DND-41 (cell line): ENCODE data around the gene GRM3.

Source experiments
- ATAC-seq: fragments of 200-7000 bp; cut with Tn5 transposase; 3 replicates; pipeline ENCODE4 v1.9.1; 2021; ENCODE audit warnings: low read depth; ENCODE audit not compliant: insufficient read depth
- DNase-seq: peaks from one replicate; pipeline ENCODE4 v3.0.0-alpha.2; 2020
- H2AFZ ChIP-seq: 2 replicates; pipeline ENCODE4 v1.6.0; 2012; ENCODE audit warnings: low read depth, low read length
- H3K27ac ChIP-seq: 2 replicates; pipeline ENCODE4 v1.5.1; 2012; ENCODE audit warnings: low read length, inconsistent platforms
- H3K27me3 ChIP-seq: fragments of 200-600 bp; sonication (generic); 2 replicates; pipeline ENCODE4 v1.6.0; 2012; ENCODE audit warnings: low read length, mild to moderate bottlenecking, inconsistent platforms; ENCODE audit not compliant: insufficient read depth, poor library complexity
- H3K36me3 ChIP-seq: 2 replicates; pipeline ENCODE4 v1.5.1; 2012; ENCODE audit warnings: low read length, inconsistent platforms; ENCODE audit not compliant: insufficient read depth
- H3K4me1 ChIP-seq: 2 replicates; pipeline ENCODE4 v1.5.1; 2012; ENCODE audit warnings: mild to moderate bottlenecking, low read length; ENCODE audit not compliant: insufficient read depth
- H3K4me2 ChIP-seq: 2 replicates; pipeline ENCODE4 v1.6.0; 2012; ENCODE audit warnings: mild to moderate bottlenecking, moderate library complexity, low read length, inconsistent platforms; ENCODE audit not compliant: insufficient read depth
- H3K4me3 ChIP-seq, 2 experiments: fragments of 200-600 bp in 1 of 2; shearing (Covaris generic) in 1 of 2; 2 replicates each; pipeline ENCODE4 v1.5.1; 2012 to 2016; ENCODE audit warnings: inconsistent platforms in 2 of 2, low read length in 2 of 2, mild to moderate bottlenecking in 2 of 2, low read depth in 1 of 2, moderate library complexity in 1 of 2
- H3K79me2 ChIP-seq: 2 replicates; pipeline ENCODE4 v1.6.0; 2012; ENCODE audit warnings: low read length, inconsistent platforms; ENCODE audit not compliant: insufficient read depth
- H3K9ac ChIP-seq: 2 replicates; pipeline ENCODE4 v1.6.0; 2012; ENCODE audit warnings: low read depth, mild to moderate bottlenecking, inconsistent platforms, low read length, moderate library complexity
- H3K9me3 ChIP-seq: 2 replicates; pipeline ENCODE4 v1.5.1; 2012; ENCODE audit warnings: low read length, moderate library complexity, mild to moderate bottlenecking, inconsistent platforms; ENCODE audit not compliant: insufficient read depth, severe bottlenecking
- H4K20me1 ChIP-seq: 2 replicates; pipeline ENCODE4 v1.6.0; 2012; ENCODE audit warnings: low read length; ENCODE audit not compliant: insufficient read depth
- CTCF ChIP-seq: IDR thresholded peaks from 2 replicates; pipeline ENCODE4 v1.5.1; 2012; ENCODE audit warnings: borderline replicate concordance, low read length, moderate library complexity, mild to moderate bottlenecking; ENCODE audit not compliant: poor library complexity, severe bottlenecking; ENCODE audit errors: extremely low read depth
- EZH2 ChIP-seq: IDR thresholded peaks from 3 replicates; pipeline ENCODE4 v1.6.1; 2012; ENCODE audit warnings: borderline replicate concordance, low read depth, mild to moderate bottlenecking, moderate library complexity, low read length, inconsistent platforms; ENCODE audit not compliant: severe bottlenecking

GRM3 gene

GRCh38 chr7:86706406-86706805 is 62.7 kb downstream of the GRM3 start:
- Histone ChIP-seq H3K36me3 (no peaks in the 10 kb centered on the region), H2AFZ (no peak overlapping the region), H3K9me3 (no peaks in the 10 kb centered on the region), H3K4me1 (no peaks in the 10 kb centered on the region), H3K9ac (no peak overlapping the region), H3K27ac (no peak overlapping the region), H3K4me2 (no peak overlapping the region), H3K4me3 (no peak overlapping the region), H4K20me1 (no peaks in the 10 kb centered on the region), H3K79me2 (no peaks in the 10 kb centered on the region), H3K27me3 (no peaks in the 10 kb centered on the region)
- no peak for TF ChIP-seq EZH2
- TF ChIP-seq CTCF: no peak
- DNase-seq (no peak), ATAC-seq (no peak)

- H3K79me2 ChIP-seq: no peaks in the 10 kb centered on the region
Measured at GRCh38 chr7:86708031-86708680, 64.4 kb downstream of the GRM3 start.

GRCh38 chr7:86720306-86720705 is 76.6 kb downstream of the GRM3 start:
- Histone ChIP-seq H2AFZ (no peak overlapping the region), H3K4me1 (no peaks in the 10 kb centered on the region), H3K79me2 (no peaks in the 10 kb centered on the region), H3K9me3 (no peaks in the 10 kb centered on the region), H3K4me2 (no peak overlapping the region), H3K27me3 (no peaks in the 10 kb centered on the region), H3K4me3 (no peak overlapping the region), H3K36me3 (no peaks in the 10 kb centered on the region), H3K27ac (no peak overlapping the region), H3K9ac (no peak overlapping the region), H4K20me1 (no peaks in the 10 kb centered on the region)
- DNase-seq (no peak), ATAC-seq (no peak)
- TF ChIP-seq CTCF: no peak
- TF ChIP-seq EZH2: no peak

More at GRCh38 chr7:86708031-86708680, 64.4 kb downstream of the GRM3 start:
- TF ChIP-seq EZH2 (no peak), CTCF (no peak)
- Histone ChIP-seq H3K36me3 (no peaks in the 10 kb centered on the region), H3K9ac (no peak overlapping the region), H3K4me2 (no peak overlapping the region), H2AFZ (no peak overlapping the region), H3K27me3 (no peaks in the 10 kb centered on the region), H3K9me3 (no peaks in the 10 kb centered on the region), H3K4me1 (no peaks in the 10 kb centered on the region), H3K4me3 (no peak overlapping the region), H3K27ac (no peak overlapping the region), H4K20me1 (no peaks in the 10 kb centered on the region)
- ATAC-seq (no peak), DNase-seq (no peak)
